Measurements from ENCODE around the gene RARB. TPM values are rescaled to one million over a fixed set of nuclear protein-coding genes. Genes with fewer than 3 reads are reported as not detected.

Gene RARB
- total RNA-seq, 1 donor from 2014 or later = 1.8 TPM

DNA sequence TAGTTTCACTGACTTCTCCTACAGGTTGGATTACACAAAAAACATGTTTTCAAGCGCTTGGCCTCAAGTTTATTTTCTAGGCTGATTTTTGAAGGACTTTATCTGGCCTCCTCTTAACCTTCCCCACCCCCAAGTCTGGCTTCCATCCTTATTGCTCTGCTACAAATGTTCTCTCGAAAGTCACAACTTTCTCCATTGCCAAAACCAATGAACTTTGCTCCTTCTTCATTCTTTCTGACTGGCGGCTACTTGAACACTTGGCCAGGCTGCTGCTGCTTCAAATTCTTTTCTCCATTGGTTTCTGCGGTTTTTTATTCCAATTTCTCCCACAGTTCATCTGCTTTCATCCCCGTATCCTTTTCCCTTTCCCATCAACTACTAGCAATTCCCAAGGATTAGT lies 130.1 kb downstream of the RARB start:
- Mint-ChIP-seq H3K4me1 (no peaks in the 10 kb centered on the region), H3K27ac (no peak overlapping the region), H3K36me3 (no peaks in the 10 kb centered on the region), H3K27me3 (ENCODE audit: insufficient read depth, low read depth) (no peaks in the 10 kb centered on the region), H3K4me3 (no peak overlapping the region), H3K9me3 (no peaks in the 10 kb centered on the region)
- no peak for DNase-seq (ENCODE audit: low spot score)
- Histone ChIP-seq H3K9ac (no peak overlapping the region), H3K4me1 (no peaks in the 10 kb centered on the region), H4K20me1 (ENCODE audit: low read depth) (no peaks in the 10 kb centered on the region), H3K79me2 (ENCODE audit: low read depth) (no peaks in the 10 kb centered on the region), H3K27me3 (no peaks in the 10 kb centered on the region), H3K4me3 (no peak overlapping the region), H3K36me3 (no peaks in the 10 kb centered on the region), H3F3A (ENCODE audit: low read depth) (no peaks in the 10 kb centered on the region), H3K27ac (no peak overlapping the region), H2AFZ (replicated peaks) (no peak overlapping the region), H3K9me3 (ENCODE audit: low read depth) (no peaks in the 10 kb centered on the region), H3K4me2 (no peak overlapping the region)
- TF ChIP-seq EZH2 (IDR thresholded peaks at IDR 0.05) = no peak
- no peak for TF ChIP-seq CTCF (IDR thresholded peaks at IDR 0.05)
- no peak for TF ChIP-seq EZH2phosphoT487 (IDR thresholded peaks at IDR 0.05)

- no peak overlapping the region for H3K4me3 Mint-ChIP-seq
Observed at GRCh38 chr3:25558796-25559195, 130.7 kb downstream of the RARB start.

GRCh38 chr3:25563601-25564000 lies 135.5 kb downstream of the RARB start:
- Histone ChIP-seq H2AFZ (replicated peaks) (no peak overlapping the region), H3K4me2 (no peak overlapping the region), H3K36me3 (no peaks in the 10 kb centered on the region), H3F3A (ENCODE audit: low read depth) (no peaks in the 10 kb centered on the region), H3K79me2 (ENCODE audit: low read depth) (no peaks in the 10 kb centered on the region), H3K27ac (no peak overlapping the region), H3K9ac (no peak overlapping the region), H3K9me3 (ENCODE audit: low read depth) (no peaks in the 10 kb centered on the region), H3K4me1 (no peaks in the 10 kb centered on the region), H3K27me3 (no peaks in the 10 kb centered on the region), H4K20me1 (ENCODE audit: low read depth) (no peaks in the 10 kb centered on the region), H3K4me3 (no peak overlapping the region)
- Mint-ChIP-seq H3K27ac (no peak overlapping the region), H3K36me3 (no peaks in the 10 kb centered on the region), H3K9me3 (no peaks in the 10 kb centered on the region), H3K4me1 (no peaks in the 10 kb centered on the region), H3K4me3 (no peak overlapping the region), H3K27me3 (ENCODE audit: insufficient read depth, low read depth) (peaks cover 11% of the 10 kb centered on the region)
- TF ChIP-seq EZH2phosphoT487 (IDR thresholded peaks at IDR 0.05) (no peak), EZH2 (IDR thresholded peaks at IDR 0.05) (no peak), CTCF (IDR thresholded peaks at IDR 0.05) (no peak)
- no peak for DNase-seq (ENCODE audit: low spot score)

More at GRCh38 chr3:25558796-25559195, 130.7 kb downstream of the RARB start:
- Mint-ChIP-seq H3K9me3 (no peaks in the 10 kb centered on the region), H3K4me1 (no peaks in the 10 kb centered on the region), H3K27ac (no peak overlapping the region), H3K36me3 (no peaks in the 10 kb centered on the region), H3K27me3 (ENCODE audit: insufficient read depth, low read depth) (no peaks in the 10 kb centered on the region)
- Histone ChIP-seq H2AFZ (replicated peaks) (no peak overlapping the region), H3K36me3 (no peaks in the 10 kb centered on the region), H3K27me3 (no peaks in the 10 kb centered on the region), H3K4me1 (no peaks in the 10 kb centered on the region), H3K9me3 (ENCODE audit: low read depth) (no peaks in the 10 kb centered on the region), H3K4me2 (no peak overlapping the region), H4K20me1 (ENCODE audit: low read depth) (no peaks in the 10 kb centered on the region), H3F3A (ENCODE audit: low read depth) (no peaks in the 10 kb centered on the region), H3K27ac (no peak overlapping the region), H3K9ac (no peak overlapping the region), H3K79me2 (ENCODE audit: low read depth) (no peaks in the 10 kb centered on the region), H3K4me3 (no peak overlapping the region)
- no peak for TF ChIP-seq EZH2phosphoT487 (IDR thresholded peaks at IDR 0.05)
- no peak for TF ChIP-seq CTCF (IDR thresholded peaks at IDR 0.05)
- TF ChIP-seq EZH2 (IDR thresholded peaks at IDR 0.05) = no peak
- no peak for DNase-seq (ENCODE audit: low spot score)
